Mammary epithelial cell (primary cell): ENCODE measurements around the gene STING1.
"Not testable (repeated sequence)": the region's sequence is repeated elsewhere in the genome, so short reads cannot be mapped to it uniquely, and the experiment has no call there.

Experiments used
- CTCF ChIP-seq, 2 donors: IDR thresholded peaks in 1 of 2; conservative IDR thresholded peaks in 1 of 2; 2 replicates each; pipeline ENCODE4 v1.5.1; 2011 to 2012; ENCODE audit warnings: inconsistent platforms in 2 of 2, low read length in 2 of 2, mild to moderate bottlenecking in 2 of 2, control low read depth in 1 of 2, low read depth in 1 of 2; ENCODE audit not compliant: insufficient read depth in 1 of 2; ENCODE audit errors: extremely low read depth in 1 of 2
- EZH2 ChIP-seq: IDR thresholded peaks from 2 replicates; pipeline ENCODE4 v1.6.1; 2012; ENCODE audit warnings: low read length, inconsistent platforms, borderline replicate concordance

- TF ChIP-seq CTCF (conservative IDR thresholded peaks at IDR 0.05 in 1 of 2, IDR thresholded peaks at IDR 0.05 in 1 of 2; ENCODE audit: extremely low read depth in 1 of 2, insufficient read depth in 1 of 2, low read depth in 1 of 2, low read length in 2 of 2); EZH2: not testable (repeated sequence)
Measured at GRCh38 chr5:139504722-139505121, 22.2 kb upstream of the STING1 start.
